ENCODE results near the gene NXPH3.

The NXPH3 gene

DNA sequence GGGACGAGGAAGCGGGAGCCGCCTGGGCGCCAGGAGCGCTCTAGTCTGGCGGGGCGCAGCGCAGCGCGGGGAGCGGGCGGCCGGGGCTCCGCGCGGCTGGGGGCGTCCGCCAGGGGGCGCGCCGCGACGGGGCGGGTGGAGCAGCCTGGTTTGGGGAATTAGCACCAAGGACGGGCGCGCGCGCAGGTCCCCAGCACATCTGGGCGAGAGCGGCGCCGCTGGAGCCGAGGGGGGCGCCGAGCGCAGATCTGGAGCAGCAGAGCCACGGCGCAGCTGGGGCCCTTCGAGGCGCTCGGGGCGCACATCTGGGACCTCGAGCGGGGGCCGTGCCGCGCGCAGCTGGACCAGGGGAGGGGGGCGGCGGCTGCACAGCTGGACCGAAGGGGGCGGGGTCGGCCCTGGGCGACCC, at the start of gene NXPH3:
TSS of gene NXPH3 (plus strand) at position 193 of the 409 bp plus-strand sequence. CDS start 349 bp downstream, outside the sequence.
- H3K4me3 ChIP-seq (ENCODE audit: low read depth, low read length) = peak within 1 kb of the TSS; percentile 41
- TF ChIP-seq, protein P1, sequence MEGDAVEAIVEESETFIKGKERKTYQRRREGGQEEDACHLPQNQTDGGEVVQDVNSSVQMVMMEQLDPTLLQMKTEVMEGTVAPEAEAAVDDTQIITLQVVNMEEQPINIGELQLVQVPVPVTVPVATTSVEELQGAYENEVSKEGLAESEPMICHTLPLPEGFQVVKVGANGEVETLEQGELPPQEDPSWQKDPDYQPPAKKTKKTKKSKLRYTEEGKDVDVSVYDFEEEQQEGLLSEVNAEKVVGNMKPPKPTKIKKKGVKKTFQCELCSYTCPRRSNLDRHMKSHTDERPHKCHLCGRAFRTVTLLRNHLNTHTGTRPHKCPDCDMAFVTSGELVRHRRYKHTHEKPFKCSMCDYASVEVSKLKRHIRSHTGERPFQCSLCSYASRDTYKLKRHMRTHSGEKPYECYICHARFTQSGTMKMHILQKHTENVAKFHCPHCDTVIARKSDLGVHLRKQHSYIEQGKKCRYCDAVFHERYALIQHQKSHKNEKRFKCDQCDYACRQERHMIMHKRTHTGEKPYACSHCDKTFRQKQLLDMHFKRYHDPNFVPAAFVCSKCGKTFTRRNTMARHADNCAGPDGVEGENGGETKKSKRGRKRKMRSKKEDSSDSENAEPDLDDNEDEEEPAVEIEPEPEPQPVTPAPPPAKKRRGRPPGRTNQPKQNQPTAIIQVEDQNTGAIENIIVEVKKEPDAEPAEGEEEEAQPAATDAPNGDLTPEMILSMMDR (IDR thresholded peaks at IDR 0.05; ENCODE audit: borderline replicate concordance, insufficient read depth, low read depth, low read length) = peak; percentile 56; the same call in 1 of the 2 replicates

DNA sequence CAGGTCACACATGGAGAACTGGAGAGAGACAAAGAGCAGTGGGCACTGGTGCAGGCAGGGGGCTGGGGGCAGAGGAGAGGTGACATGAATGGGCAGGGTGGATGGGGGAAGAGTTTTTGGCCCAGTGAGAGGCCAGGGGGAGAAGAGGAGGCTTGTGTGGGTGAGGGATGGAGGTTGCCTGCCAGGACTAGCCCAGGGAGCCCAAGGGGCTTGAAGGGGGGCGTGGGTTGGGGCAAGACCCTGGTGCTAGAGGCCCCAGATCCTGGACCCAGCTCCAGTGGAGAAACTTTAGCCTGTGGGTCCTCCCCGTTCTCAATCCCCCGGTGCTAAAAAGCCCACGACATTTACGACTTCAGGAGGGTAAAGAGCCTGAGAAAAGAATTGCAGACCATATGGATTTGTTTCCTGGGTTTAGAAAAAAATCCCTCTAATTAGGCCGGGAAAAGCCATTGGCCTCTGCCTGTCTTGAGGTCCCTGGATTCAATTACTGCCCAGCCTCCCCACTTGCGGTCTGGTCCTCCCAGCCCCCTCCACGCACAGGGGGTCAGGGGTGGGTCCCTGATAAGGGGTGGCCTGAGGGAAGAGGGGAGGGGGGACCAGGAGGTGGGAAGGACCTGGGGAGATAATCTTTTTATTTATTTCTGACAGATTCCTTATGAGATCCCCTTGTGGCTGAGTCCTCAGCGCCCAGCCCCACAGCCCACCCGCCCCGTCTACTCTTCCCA, 47.6 kb upstream of the NXPH3 start:
- TF ChIP-seq, protein P1 (IDR thresholded peaks at IDR 0.05; ENCODE audit: borderline replicate concordance, insufficient read depth, low read depth, low read length) = no peak

DNA sequence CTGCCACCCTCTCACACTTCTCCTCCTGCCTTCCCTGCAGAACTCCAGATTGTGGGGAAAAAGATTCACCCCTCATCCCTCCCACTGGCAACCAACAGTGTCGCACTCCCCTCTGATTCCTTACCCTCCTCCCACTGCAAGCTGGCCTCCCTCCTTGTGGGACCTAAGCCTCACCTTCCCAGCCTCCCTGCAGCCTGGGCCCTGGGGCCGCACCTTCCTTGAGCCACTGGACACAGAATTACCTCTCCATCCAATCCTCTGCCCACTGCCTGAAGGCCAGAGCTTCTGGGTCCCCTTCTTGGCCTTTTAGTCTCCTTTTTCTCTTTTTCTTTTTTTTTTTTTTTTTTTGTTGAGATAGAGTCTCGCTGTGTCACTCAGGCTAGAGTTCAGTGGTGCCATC, 46.7 kb upstream of the NXPH3 start:
- TF ChIP-seq, protein P1 (IDR thresholded peaks at IDR 0.05; ENCODE audit: borderline replicate concordance, insufficient read depth, low read depth, low read length) = no peak
- no peak overlapping the region for H3K4me3 ChIP-seq (ENCODE audit: low read depth, low read length)

More for the DNA sequence above, 47.6 kb upstream of the NXPH3 start:
- no peak overlapping the region for H3K4me3 ChIP-seq (ENCODE audit: low read depth, low read length)

- H3K4me3 ChIP-seq (ENCODE audit: low read depth, low read length) = no peak overlapping the region
- TF ChIP-seq, protein P1 (IDR thresholded peaks at IDR 0.05; ENCODE audit: borderline replicate concordance, insufficient read depth, low read depth, low read length) = no peak
Observed at GRCh38 chr17:49530118-49530517, 45.6 kb upstream of the NXPH3 start.

DNA sequence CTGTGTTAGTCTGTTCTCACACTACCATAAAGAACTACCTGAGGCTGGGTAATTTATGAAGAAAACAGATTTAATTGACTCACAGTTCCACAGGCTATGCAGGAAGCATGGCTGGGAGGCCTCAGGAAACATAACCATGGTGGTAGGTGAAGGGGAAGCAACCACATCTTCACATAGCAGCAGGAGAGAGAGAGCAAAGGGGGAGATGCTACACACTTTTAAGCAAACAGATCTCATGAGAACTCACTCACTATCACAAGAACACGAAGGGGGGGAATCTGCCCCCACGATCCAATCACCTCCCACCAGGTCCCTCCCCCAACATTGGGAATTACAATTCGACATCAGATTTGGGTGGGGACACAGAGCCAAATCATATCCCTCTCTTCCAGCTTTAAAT, 31.8 kb upstream of the NXPH3 start:
- no peak overlapping the region for H3K4me3 ChIP-seq (ENCODE audit: low read depth, low read length)
- TF ChIP-seq, protein P1 (IDR thresholded peaks at IDR 0.05; ENCODE audit: borderline replicate concordance, insufficient read depth, low read depth, low read length) = no peak

DNA sequence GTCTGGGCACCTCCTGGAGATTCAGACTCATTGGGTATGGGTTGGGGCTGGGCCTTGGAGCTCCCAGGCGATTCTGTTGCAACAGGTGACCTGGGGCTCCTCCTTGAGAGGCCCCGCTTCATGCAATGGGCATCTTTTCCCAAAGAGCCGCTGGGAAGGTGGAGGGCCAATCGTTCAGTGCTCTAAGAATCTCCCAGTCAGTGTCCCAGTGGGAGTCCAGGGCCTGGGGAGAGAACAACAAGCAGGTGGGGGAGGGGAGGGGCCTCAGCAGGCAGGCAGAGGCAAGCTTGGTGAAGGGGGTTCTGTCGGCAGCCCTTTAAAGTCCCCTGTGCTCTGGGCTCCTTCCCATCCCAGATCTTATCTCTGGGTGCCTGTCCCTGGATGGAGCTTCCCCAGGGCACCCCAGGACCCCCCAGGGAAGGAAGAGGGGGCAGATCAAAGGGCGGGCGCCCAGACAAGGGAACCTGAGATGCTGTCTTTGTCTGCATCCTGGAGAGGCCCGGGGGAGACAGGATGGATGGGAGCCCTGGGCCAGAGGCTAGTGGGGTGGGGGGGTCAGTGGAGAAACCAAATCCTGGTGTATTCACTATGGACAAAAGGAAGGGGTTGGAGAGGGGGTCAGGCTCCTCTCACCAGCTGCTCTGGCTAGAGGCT, 30.5 kb upstream of the NXPH3 start:
- H3K4me3 ChIP-seq (ENCODE audit: low read depth, low read length) = no peak overlapping the region
- TF ChIP-seq, protein P1 (IDR thresholded peaks at IDR 0.05; ENCODE audit: borderline replicate concordance, insufficient read depth, low read depth, low read length) = no peak

All from GM12875 (cell line).